IMR-90 (cell line): Measurements from ENCODE around the gene ALOX15B. TPM values are rescaled to one million over a fixed set of nuclear protein-coding genes. Genes with fewer than 3 reads are reported as not detected.

ENCODE experiments used
- CEBPB ChIP-seq: IDR thresholded peaks from 2 replicates; pipeline ENCODE4 v1.6.1; 2012; ENCODE audit warnings: low read depth, low read length, improper control_type of control experiment
- MAZ ChIP-seq: IDR thresholded peaks from 2 replicates; pipeline ENCODE4 v1.6.1; 2012; ENCODE audit warnings: low read depth, mild to moderate bottlenecking, low read length, improper control_type of control experiment, moderate library complexity, borderline replicate concordance
- RAD21 ChIP-seq: IDR thresholded peaks from 2 replicates; pipeline ENCODE4 v1.6.1; 2012; ENCODE audit warnings: low read length, improper control_type of control experiment
- polyA plus RNA-seq, 3 experiments: library from polyadenylated mRNA; depleted of rRNA; stranded (reverse); fragments of >200 nt; gene quantifications; 2 replicates each; pipeline ENCODE4 v1.2.3, GENCODE V29; 2012; ENCODE audit warnings: low replicate concordance in 1 of 3
- total RNA-seq: library from RNA; depleted of rRNA; stranded (reverse); fragments of >200 nt; gene quantifications from 2 replicates; pipeline ENCODE4 v1.2.3, GENCODE V29; 2012
- TF ChIP-seq, protein P1 (sequence below): fragments of 150-350 bp; IDR thresholded peaks from 2 replicates; pipeline ENCODE4 v1.6.1; 2017; ENCODE audit warnings: mild to moderate bottlenecking, antibody characterized with exemption, low read length, low read depth
- TF ChIP-seq, protein P2 (sequence below): fragments of 150-350 bp; IDR thresholded peaks from 2 replicates; pipeline ENCODE4 v1.6.1; 2016; ENCODE audit warnings: low read depth, mild to moderate bottlenecking, low read length, moderate library complexity, borderline replicate concordance

ALOX15B gene
- total and polyA plus RNA-seq, 2 of the 4 experiments (the other 2 are of a cell fraction): not detected

DNA sequence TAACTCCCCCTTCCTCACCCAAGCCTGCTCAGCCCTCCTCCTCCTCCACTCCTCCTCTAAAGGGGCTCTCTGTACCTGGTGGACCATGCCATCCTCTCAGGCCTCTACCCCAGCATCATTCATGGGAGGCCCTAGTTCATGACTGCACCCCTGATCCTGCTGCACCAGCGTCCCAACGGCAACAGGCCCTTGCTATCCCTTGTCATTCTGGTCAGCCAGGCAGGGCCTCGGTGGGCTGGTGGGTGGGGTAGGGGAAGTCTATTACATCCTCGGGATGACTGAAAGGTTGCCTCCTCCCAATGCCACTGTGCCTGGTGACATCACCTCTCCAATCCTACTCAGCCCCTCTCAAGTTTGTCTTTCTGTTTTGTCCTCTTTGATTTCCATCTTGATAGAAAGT is 28.9 kb downstream of the ALOX15B start (continued):
- TF ChIP-seq, protein P1, sequence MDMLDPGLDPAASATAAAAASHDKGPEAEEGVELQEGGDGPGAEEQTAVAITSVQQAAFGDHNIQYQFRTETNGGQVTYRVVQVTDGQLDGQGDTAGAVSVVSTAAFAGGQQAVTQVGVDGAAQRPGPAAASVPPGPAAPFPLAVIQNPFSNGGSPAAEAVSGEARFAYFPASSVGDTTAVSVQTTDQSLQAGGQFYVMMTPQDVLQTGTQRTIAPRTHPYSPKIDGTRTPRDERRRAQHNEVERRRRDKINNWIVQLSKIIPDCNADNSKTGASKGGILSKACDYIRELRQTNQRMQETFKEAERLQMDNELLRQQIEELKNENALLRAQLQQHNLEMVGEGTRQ: no peak
- TF ChIP-seq, protein P2, sequence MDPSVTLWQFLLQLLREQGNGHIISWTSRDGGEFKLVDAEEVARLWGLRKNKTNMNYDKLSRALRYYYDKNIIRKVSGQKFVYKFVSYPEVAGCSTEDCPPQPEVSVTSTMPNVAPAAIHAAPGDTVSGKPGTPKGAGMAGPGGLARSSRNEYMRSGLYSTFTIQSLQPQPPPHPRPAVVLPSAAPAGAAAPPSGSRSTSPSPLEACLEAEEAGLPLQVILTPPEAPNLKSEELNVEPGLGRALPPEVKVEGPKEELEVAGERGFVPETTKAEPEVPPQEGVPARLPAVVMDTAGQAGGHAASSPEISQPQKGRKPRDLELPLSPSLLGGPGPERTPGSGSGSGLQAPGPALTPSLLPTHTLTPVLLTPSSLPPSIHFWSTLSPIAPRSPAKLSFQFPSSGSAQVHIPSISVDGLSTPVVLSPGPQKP: no peak
- TF ChIP-seq RAD21 (no peak), MAZ (no peak), CEBPB (no peak)
